T-helper 1 cell treated with Interleukin-12 subunit alpha and Interleukin-12 subunit beta and Interleukin-4 antibody, amounts not matched to agents 30 μg/mL and 1 μg/mL, for 36 hours (primary cell): ENCODE data around the gene MAK.

Source experiments
- H3K27ac Mint-ChIP-seq: one replicate; pipeline ENCODE4 v1.8.0; 2021; ENCODE audit warnings: mild to moderate bottlenecking, mixed read lengths
- H3K27me3 Mint-ChIP-seq: one replicate; pipeline ENCODE4 v1.8.0; 2021; ENCODE audit warnings: low read depth, mixed read lengths
- H3K36me3 Mint-ChIP-seq: one replicate; pipeline ENCODE4 v1.8.0; 2021; ENCODE audit warnings: low read depth, mixed read lengths
- H3K4me1 Mint-ChIP-seq: one replicate; pipeline ENCODE4 v1.8.0; 2021; ENCODE audit warnings: low read depth, mixed read lengths
- H3K4me3 Mint-ChIP-seq: one replicate; pipeline ENCODE4 v1.8.0; 2021; ENCODE audit warnings: mild to moderate bottlenecking, moderate library complexity, mixed read lengths
- H3K9me3 Mint-ChIP-seq: one replicate; pipeline ENCODE4 v1.8.0; 2021; ENCODE audit warnings: mixed read lengths

Gene MAK

GRCh38 chr6:10719296-10719963 lies 118.9 kb downstream of the MAK start:
- H3K27ac Mint-ChIP-seq = peak overlapping the region; percentile 89
- H3K9me3 Mint-ChIP-seq = peaks cover 14% of the 10 kb centered on the region
- peaks cover 11% of the 10 kb centered on the region for H3K36me3 Mint-ChIP-seq
- peak overlapping the region; percentile 80 for H3K4me3 Mint-ChIP-seq
- peaks cover 40% of the 10 kb centered on the region for H3K4me1 Mint-ChIP-seq
- H3K27me3 Mint-ChIP-seq = no peaks in the 10 kb centered on the region

- H3K27ac Mint-ChIP-seq = peak overlapping the region; percentile 73
- peaks cover 7% of the 10 kb centered on the region for H3K9me3 Mint-ChIP-seq
- peaks cover 17% of the 10 kb centered on the region for H3K36me3 Mint-ChIP-seq
Measured at GRCh38 chr6:10713962-10714361, 124.4 kb downstream of the MAK start.

More at GRCh38 chr6:10713962-10714361, 124.4 kb downstream of the MAK start:
- no peaks in the 10 kb centered on the region for H3K27me3 Mint-ChIP-seq
- H3K4me1 Mint-ChIP-seq = peaks cover 7% of the 10 kb centered on the region
- H3K4me3 Mint-ChIP-seq = no peak overlapping the region
